GM19463 (cell line): ENCODE data around the gene HOXC11.

Source experiments
- ATAC-seq: cut with Tn5 transposase; IDR thresholded peaks from one replicate; pipeline ENCODE4 v1.9.1; 2021; ENCODE audit warnings: mild to moderate bottlenecking, moderate library complexity; ENCODE audit not compliant: unreplicated experiment

The HOXC11 gene

GRCh38 chr12:54019924-54020590 is 47.1 kb downstream of the HOXC11 start:
- no peak for ATAC-seq

GRCh38 chr12:54020591-54021405 is 47.9 kb downstream of the HOXC11 start:
- ATAC-seq = no peak

GRCh38 chr12:54021432-54022013 is 48.6 kb downstream of the HOXC11 start:
- ATAC-seq = no peak

- no peak for ATAC-seq
Measured at GRCh38 chr12:54022960-54023884, 50.3 kb downstream of the HOXC11 start.

GRCh38 chr12:54024127-54024526 is 51.2 kb downstream of the HOXC11 start:
- no peak for ATAC-seq

GRCh38 chr12:54024581-54025305 is 51.8 kb downstream of the HOXC11 start:
- ATAC-seq = no peak

GRCh38 chr12:54025499-54026405 is 52.8 kb downstream of the HOXC11 start:
- no peak for ATAC-seq

- no peak for ATAC-seq
Measured at GRCh38 chr12:54026640-54027441, 53.9 kb downstream of the HOXC11 start.
